ENCODE results near the gene EIF4ENIF1.
A peak's percentile ranks its signal among the peaks of the same experiment; 100 is the strongest.
"Not testable (repeated sequence)": the region's sequence is repeated elsewhere in the genome, so short reads cannot be mapped to it uniquely, and the experiment has no call there.

EIF4ENIF1 gene

DNA sequence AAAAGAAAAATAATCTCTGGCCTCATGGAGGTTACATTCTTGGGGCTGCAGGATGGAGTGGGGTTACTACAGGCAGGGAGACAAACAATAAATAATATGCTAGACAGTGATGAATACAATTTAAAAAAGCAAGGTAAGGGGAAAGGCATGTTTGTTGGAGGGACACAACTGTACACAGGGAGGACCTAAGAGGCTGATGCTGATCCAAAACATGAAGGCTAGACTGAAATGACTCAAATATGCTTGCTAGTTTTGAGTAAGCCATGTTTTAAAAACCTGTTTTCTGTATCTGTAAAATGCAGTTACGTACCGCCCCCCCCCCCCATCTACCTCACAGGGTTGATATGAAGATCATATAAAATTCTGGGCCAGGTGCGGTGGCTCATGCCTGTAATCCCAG is 44.0 kb downstream of the EIF4ENIF1 start:
- no peak for DNase-seq (ENCODE audit: low read depth in 2 of 2)

GRCh38 chr22:31443516-31443915 is 46.1 kb downstream of the EIF4ENIF1 start:
- no peak for DNase-seq (ENCODE audit: low read depth in 2 of 2)

GRCh38 chr22:31442768-31443489 is 46.7 kb downstream of the EIF4ENIF1 start:
- no peak for DNase-seq (ENCODE audit: low read depth in 2 of 2)

GRCh38 chr22:31441652-31442051 is 48.0 kb downstream of the EIF4ENIF1 start:
- DNase-seq (ENCODE audit: low read depth in 2 of 2): no peak

DNA sequence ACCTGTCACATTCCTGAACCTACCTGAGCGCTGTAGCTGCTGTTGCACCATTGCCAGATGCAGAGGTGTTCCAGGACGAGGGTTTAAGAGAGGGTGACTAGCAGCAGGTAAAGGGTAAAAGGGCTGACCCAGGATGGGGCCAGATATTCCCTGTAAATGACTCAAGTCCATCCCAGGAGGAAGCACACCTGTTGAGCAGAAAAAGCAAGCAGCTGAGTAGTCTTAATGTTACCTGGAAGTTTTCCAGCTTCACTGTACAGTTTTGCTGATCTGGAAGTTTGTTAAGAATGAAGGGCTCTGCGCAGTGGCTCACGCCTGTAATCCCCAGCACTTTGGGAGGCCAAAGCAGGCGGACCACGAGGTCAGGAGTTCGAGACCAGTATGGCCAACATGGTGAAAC is 49.0 kb downstream of the EIF4ENIF1 start:
- DNase-seq (ENCODE audit: low read depth in 2 of 2): no peak

- no peak for DNase-seq (ENCODE audit: low read depth in 2 of 2)
Measured at GRCh38 chr22:31439808-31440207, 49.8 kb downstream of the EIF4ENIF1 start.

GRCh38 chr22:31436132-31436531 is 53.5 kb downstream of the EIF4ENIF1 start:
- no peak for DNase-seq (ENCODE audit: low read depth in 2 of 2)

- no peak for DNase-seq (ENCODE audit: low read depth in 2 of 2)
Measured at GRCh38 chr22:31431950-31432349, 57.7 kb downstream of the EIF4ENIF1 start.

DNA sequence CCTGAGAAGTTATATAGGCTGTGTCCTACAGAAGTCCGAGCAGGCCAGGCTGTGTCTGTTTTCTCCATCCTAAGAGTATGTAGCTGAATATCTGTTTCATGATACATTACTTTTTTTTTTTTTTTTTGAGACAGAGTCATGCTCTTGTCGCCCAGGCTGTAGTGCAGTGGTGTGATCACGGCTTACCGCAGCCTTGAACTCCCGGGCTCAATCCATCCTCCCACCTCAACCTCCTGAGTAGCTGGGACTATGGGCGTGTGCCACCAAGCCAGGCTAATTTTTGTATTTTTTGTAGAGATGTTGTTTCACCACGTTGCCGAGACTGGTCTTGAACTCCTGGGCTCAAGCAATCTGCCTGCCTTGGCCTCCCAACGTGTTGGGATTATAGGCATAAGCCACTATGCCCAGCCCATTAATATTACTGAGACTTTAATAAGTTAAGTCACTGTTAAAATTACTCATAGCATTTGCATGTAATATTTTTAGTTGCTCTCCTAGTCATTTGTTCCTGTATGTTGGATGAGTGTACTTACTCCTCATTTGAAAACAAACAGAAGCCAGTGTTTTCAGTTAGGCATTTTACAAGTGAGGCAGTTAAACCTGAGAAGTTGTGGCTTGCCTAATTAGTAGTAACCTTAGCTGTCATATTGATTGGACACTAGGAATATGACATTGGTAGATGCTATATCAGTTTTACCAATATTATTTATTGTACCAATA is 64.2 kb downstream of the EIF4ENIF1 start:
- DNase-seq (ENCODE audit: low read depth in 2 of 2): no peak

GRCh38 chr22:31402350-31402749 is 87.3 kb downstream of the EIF4ENIF1 start:
- DNase-seq (ENCODE audit: low read depth in 2 of 2): not testable (repeated sequence)

GRCh38 chr22:31400023-31400397 is 89.6 kb downstream of the EIF4ENIF1 start:
- DNase-seq (ENCODE audit: low read depth in 2 of 2): no peak

GRCh38 chr22:31399211-31400022 is 90.2 kb downstream of the EIF4ENIF1 start, which contains the start of gene DRG1:
TSS of gene DRG1 (plus strand) at chr22:31399604. CDS start at chr22:31399684, 80 bp downstream.
- DNase-seq (ENCODE audit: low read depth in 2 of 2): peak; percentile 91 to 94

- DNase-seq (ENCODE audit: low read depth in 2 of 2): no peak
Measured at GRCh38 chr22:31398231-31398630, 91.4 kb downstream of the EIF4ENIF1 start.

- DNase-seq (ENCODE audit: low read depth in 2 of 2): no peak
Measured at GRCh38 chr22:31394326-31394725, 95.3 kb downstream of the EIF4ENIF1 start.

GRCh38 chr22:31393893-31394292 is 95.7 kb downstream of the EIF4ENIF1 start:
- no peak for DNase-seq (ENCODE audit: low read depth in 2 of 2)
